SK-N-SH (cell line): ENCODE measurements around the gene PKP4.

ENCODE experiments used
- CTCF ChIP-seq: fragments of 200-600 bp; sonication (generic); IDR thresholded peaks from 2 replicates; pipeline ENCODE4 v1.6.1; 2017; ENCODE audit warnings: antibody characterized with exemption, mild to moderate bottlenecking, moderate library complexity
- JUND ChIP-seq: IDR thresholded peaks from 2 replicates; pipeline ENCODE4 v1.4.0; 2012
- RXRA ChIP-seq: IDR thresholded peaks from 2 replicates; pipeline ENCODE4 v1.4.0; 2012; ENCODE audit warnings: low read depth, mild to moderate bottlenecking, borderline replicate concordance

- TF ChIP-seq RXRA (no peak), CTCF (no peak), JUND (no peak)
These were observed 172.4 kb downstream of the PKP4 start for GRCh38 chr2:158629116-158629515.
